B cell (primary cell): ENCODE data around the gene ADAP1. TPM values are rescaled to one million over a fixed set of nuclear protein-coding genes. Genes with fewer than 3 reads are reported as not detected.

Experiments
- ATAC-seq: fragments of 200-7000 bp; cut with Tn5 transposase; one replicate; pipeline ENCODE4 v1.10.0; 2021; ENCODE audit warnings: low read depth, mild to moderate bottlenecking, moderate number of reproducible peaks, moderate library complexity
- CTCF ChIA-PET: fragments of 350-600 bp; sonication (Branson Sonifier 250); formaldehyde crosslinking; loops from one replicate; lab custom pipeline; 2021; ENCODE audit warnings: antibody characterized with exemption, inconsistent platforms; lab: Charles Lee
- POLR2A ChIA-PET: fragments of 350-600 bp; sonication (Branson Sonifier 250); formaldehyde crosslinking; loops from one replicate; lab custom pipeline; 2021; ENCODE audit warnings: antibody characterized with exemption; lab: Charles Lee
- DNase-seq: peaks from one replicate; pipeline ENCODE4 v3.0.0; 2013
- H2AFZ ChIP-seq: 2 replicates; pipeline ENCODE4 v1.6.1; 2012; ENCODE audit warnings: mild to moderate bottlenecking, low read depth, low read length; ENCODE audit not compliant: insufficient read depth, poor library complexity, severe bottlenecking
- H3K27ac ChIP-seq, 2 donors: 1 replicate in 1 of 2; 2 replicates in 1 of 2; pipeline ENCODE4 v1.5.1; 2012 to 2013; ENCODE audit warnings: low read length in 2 of 2, mild to moderate bottlenecking in 2 of 2, moderate library complexity in 1 of 2
- H3K27me3 ChIP-seq, 4 experiments: fragments of 200-600 bp in 1 of 4; sonication (generic) in 1 of 4; replicated peaks in 1 of 4; 1 replicate in 2 of 4; 2 replicates in 2 of 4; pipeline versions ENCODE4 v1.6.1 to v1.7.0; 2013 to 2016; ENCODE audit warnings: low read length in 3 of 4, mild to moderate bottlenecking in 2 of 4, mixed read lengths in 1 of 4, moderate library complexity in 1 of 4; ENCODE audit not compliant: insufficient read depth in 4 of 4, control insufficient read depth in 3 of 4; ENCODE audit errors: control extremely low read depth in 1 of 4
- H3K36me3 ChIP-seq, 2 experiments: replicated peaks in 1 of 2; 1 replicate in 1 of 2; 2 replicates in 1 of 2; pipeline versions ENCODE4 v1.6.1 to v1.7.1; 2013; ENCODE audit warnings: low read length in 1 of 2; ENCODE audit not compliant: insufficient read depth in 2 of 2, control insufficient read depth in 1 of 2; ENCODE audit errors: control extremely low read depth in 1 of 2, extremely low read depth in 1 of 2
- H3K4me1 ChIP-seq, 2 donors: fragments of 200-600 bp in 1 of 2; sonication (generic) in 1 of 2; 1 replicate in 1 of 2; 2 replicates in 1 of 2; pipeline versions ENCODE4 v1.5.1 to v1.6.1; 2013 to 2017; ENCODE audit warnings: low read length in 2 of 2; ENCODE audit not compliant: control insufficient read depth in 2 of 2, insufficient read depth in 2 of 2
- H3K4me2 ChIP-seq: replicated peaks from 2 replicates; pipeline ENCODE3; 2012; ENCODE audit warnings: mild to moderate bottlenecking, low read depth, low read length; ENCODE audit not compliant: poor library complexity, severe bottlenecking
- H3K4me3 ChIP-seq, 5 experiments: fragments of 200-600 bp in 1 of 5; sonication (generic) in 1 of 5; 1 replicate in 3 of 5; 2 replicates in 2 of 5; pipeline versions ENCODE4 v1.5.1 to v1.7.0; 2011 to 2016; ENCODE audit warnings: low read length in 4 of 5, mild to moderate bottlenecking in 4 of 5, low read depth in 2 of 5, control low read depth in 1 of 5, moderate library complexity in 1 of 5; ENCODE audit not compliant: insufficient read depth in 1 of 5; ENCODE audit errors: control extremely low read depth in 1 of 5, extremely low read depth in 1 of 5
- H3K79me2 ChIP-seq: fragments of 200-600 bp; sonication (generic); one replicate; pipeline ENCODE4 v1.6.0; 2016; ENCODE audit warnings: low read length; ENCODE audit not compliant: control insufficient read depth, insufficient read depth
- H3K9ac ChIP-seq: fragments of 200-600 bp; sonication (generic); 2 replicates; pipeline ENCODE4 v1.6.1; 2017; ENCODE audit warnings: mild to moderate bottlenecking, low read length, moderate library complexity
- H3K9me3 ChIP-seq, 3 donors: one replicate each; pipeline versions ENCODE4 v1.6.1 to v1.7.1; 2013; ENCODE audit warnings: low read length in 2 of 3; ENCODE audit not compliant: control insufficient read depth in 2 of 3, insufficient read depth in 1 of 3; ENCODE audit errors: control extremely low read depth in 1 of 3
- H4K20me1 ChIP-seq: 2 replicates; pipeline ENCODE4 v1.6.0; 2012; ENCODE audit warnings: mild to moderate bottlenecking, low read length; ENCODE audit not compliant: insufficient read depth, control insufficient read depth, poor library complexity, severe bottlenecking
- H3K27ac Mint-ChIP-seq: one replicate; pipeline ENCODE4 v1.8.0; 2021; ENCODE audit warnings: mixed read lengths
- H3K27me3 Mint-ChIP-seq: one replicate; pipeline ENCODE4 v1.8.0; 2021; ENCODE audit warnings: mixed read lengths
- H3K4me1 Mint-ChIP-seq: one replicate; pipeline ENCODE4 v1.8.0; 2021; ENCODE audit warnings: mixed read lengths
- H3K4me3 Mint-ChIP-seq: one replicate; pipeline ENCODE4 v1.8.0; 2021; ENCODE audit warnings: mixed read lengths
- H3K9me3 Mint-ChIP-seq: one replicate; pipeline ENCODE4 v1.8.0; 2022; ENCODE audit warnings: mixed read lengths; ENCODE audit not compliant: insufficient read depth
- CTCF ChIP-seq: fragments of 200-600 bp; IDR thresholded peaks from one replicate; pipeline ENCODE4 v1.8.0; 2022; ENCODE audit warnings: antibody characterized with exemption, mild to moderate bottlenecking
- EZH2 ChIP-seq: IDR thresholded peaks from 2 replicates; pipeline ENCODE4 v1.6.1; 2012; ENCODE audit warnings: borderline replicate concordance, low read depth, mild to moderate bottlenecking, moderate library complexity, low read length; ENCODE audit not compliant: insufficient read depth, poor library complexity, severe bottlenecking
- WGBS: methylation state at CpG from one replicate; pipeline ENCODE4 v1.1.5; 2013; ENCODE audit warnings: missing lambda C conversion rate; ENCODE audit not compliant: insufficient coverage; 5-methylcytosine and 5-hydroxymethylcytosine counted together
- intact Hi-C: fragments of 100-400 bp; cut with micrococcal nuclease; formaldehyde crosslinking; loops from one replicate; pipeline ENCODE4 v1.10.0; 2022
- polyA plus RNA-seq: library from polyadenylated mRNA; depleted of rRNA; stranded (reverse); fragments of >200 nt; gene quantifications from 2 replicates; pipeline ENCODE4 v1.2.3, GENCODE V29; 2012
- total RNA-seq, 2 donors: library from RNA; stranded (reverse); fragments of 120-200 nt in 1 of 2; gene quantifications; 1 replicate in 1 of 2; 2 replicates in 1 of 2; pipeline versions ENCODE4 v1.2.3 to v1.2.4, GENCODE V29; 2013 to 2022

The ADAP1 gene
- total and polyA plus RNA-seq, 2 donors (not counting 1 experiment from before 2014, with no cell fraction given), result 10.8 to 12.9 TPM

- Mint-ChIP-seq H3K4me3 (no peak overlapping the region), H3K27me3 (no peaks in the 10 kb centered on the region), H3K4me1 (peaks cover 29% of the 10 kb centered on the region), H3K9me3 (no peaks in the 10 kb centered on the region), H3K27ac (no peak overlapping the region)
- Histone ChIP-seq H3K27me3 (peaks cover 0 to 14% (median 1%) of the 10 kb centered on the region in 4 experiments), H3K4me1 (peaks cover 0 to 23% of the 10 kb centered on the region in 2 donors), H4K20me1 (peaks cover 22% of the 10 kb centered on the region), H3K4me3 (no peak overlapping the region), H3K79me2 (no peaks in the 10 kb centered on the region), H3K9ac (no peak overlapping the region), H2AFZ (no peak overlapping the region), H3K36me3 (peaks cover 0 to 11% of the 10 kb centered on the region in 2 experiments), H3K27ac (no peak overlapping the region), H3K9me3 (no peaks in the 10 kb centered on the region), H3K4me2 (no peak overlapping the region)
- WGBS, result 80% methylated on average over 38 of the region's 38 CpGs
- intact Hi-C loops, result no loop called here
- DNase-seq (no peak), ATAC-seq (no peak)
- POLR2A ChIA-PET, result interaction anchor here (0.6 to 6.2 kb wide), 4 partner anchors 26 to 68 kb away, joined by 3 to 47 read pairs (median 11); no protein-coding TSS in a partner anchor
- TF ChIP-seq CTCF (no peak), EZH2 (no peak)
- CTCF ChIA-PET, result interaction anchor here (0.9 to 10.9 kb wide), 8 partner anchors 9 to 180 kb away, joined by 3 to 496 read pairs (median 14); no protein-coding TSS in a partner anchor
These were observed 41.8 kb upstream of the ADAP1 start for GRCh38 chr7:996079-996872.

GRCh38 chr7:995571-995970 lies 41.1 kb upstream of the ADAP1 start:
- no peak overlapping the region for H3K4me3 ChIP-seq
- H3K9me3 ChIP-seq, result no peaks in the 10 kb centered on the region
- no peaks in the 10 kb centered on the region for H3K79me2 ChIP-seq
- peaks cover 0 to 11% of the 10 kb centered on the region in 2 experiments for H3K36me3 ChIP-seq
- H3K27me3 ChIP-seq, result peaks cover 0 to 14% (median 1%) of the 10 kb centered on the region in 4 experiments
- DNase-seq (no peak), ATAC-seq (no peak)
- Mint-ChIP-seq H3K27ac (no peak overlapping the region), H3K27me3 (no peaks in the 10 kb centered on the region), H3K4me1 (peaks cover 23% of the 10 kb centered on the region), H3K9me3 (no peaks in the 10 kb centered on the region), H3K4me3 (no peak overlapping the region)
- CTCF ChIA-PET, result interaction anchor here (0.8 to 10.9 kb wide), 11 partner anchors 9 to 181 kb away, joined by 3 to 496 read pairs (median 22); partner anchors contain the start of gene GPR146
- POLR2A ChIA-PET, result interaction anchor here (0.6 to 6.2 kb wide), 6 partner anchors 26 to 91 kb away, joined by 3 to 47 read pairs (median 8); no protein-coding TSS in a partner anchor
- peaks cover 17% of the 10 kb centered on the region for H4K20me1 ChIP-seq
- H2AFZ ChIP-seq, result no peak overlapping the region
- TF ChIP-seq EZH2 (no peak), CTCF (no peak)
- no peak overlapping the region for H3K9ac ChIP-seq
- intact Hi-C loops, result no loop called here
- no peak overlapping the region for H3K4me2 ChIP-seq
- H3K4me1 ChIP-seq, result peaks cover 0 to 17% of the 10 kb centered on the region in 2 donors
- WGBS, result 95% methylated on average over 14 of the region's 14 CpGs
- no peak overlapping the region for H3K27ac ChIP-seq
